Transverse colon (tissue), 4 donors: Measurements from ENCODE around the gene SSBP2.

Experiments used
- CTCF ChIP-seq, 5 experiments: fragments of 200-600 bp in 3 of 5; fragments of 450-650 bp in 2 of 5; sonication (generic) in 3 of 5; IDR thresholded peaks; 1 replicate in 2 of 5; 2 replicates in 3 of 5; pipeline ENCODE4 v1.5.1; 2016 to 2017; ENCODE audit warnings: antibody characterized with exemption in 5 of 5, inconsistent platforms in 3 of 5, mild to moderate bottlenecking in 2 of 5, moderate library complexity in 1 of 5
- EP300 ChIP-seq: sonication (generic); formaldehyde crosslinking; IDR thresholded peaks from one replicate; pipeline ENCODE4 v1.6.1; 2017; ENCODE audit warnings: antibody characterized with exemption, low read depth
- POLR2A ChIP-seq: fragments of 450-650 bp; IDR thresholded peaks from one replicate; pipeline ENCODE4 v1.6.1; 2016; ENCODE audit warnings: antibody characterized with exemption, mild to moderate bottlenecking, moderate library complexity
- POLR2AphosphoS5 ChIP-seq, 3 donors: sonication (generic); formaldehyde crosslinking; IDR thresholded peaks; one replicate each; pipeline ENCODE4 v1.6.1; 2016; ENCODE audit warnings: antibody characterized with exemption in 3 of 3

DNA sequence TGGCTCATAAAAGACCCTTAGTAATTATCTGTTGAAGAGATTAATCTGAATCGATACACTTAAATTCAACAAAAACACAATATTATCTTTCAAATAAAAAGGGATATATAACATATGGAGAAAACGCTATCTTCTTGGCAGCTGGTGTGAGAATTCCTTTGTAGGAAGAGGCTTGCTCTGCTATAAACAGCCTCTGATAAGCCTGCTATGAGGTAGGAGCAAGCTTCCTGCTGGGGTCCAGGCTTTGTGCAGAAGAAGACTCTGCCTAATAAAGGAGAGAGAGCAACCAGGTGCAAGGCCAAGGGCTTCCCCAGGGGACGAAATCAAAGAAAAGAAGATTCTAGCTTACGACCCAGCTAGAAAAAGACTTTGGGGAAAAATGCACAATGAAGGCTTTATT, 43.3 kb upstream of the SSBP2 start:
- TF ChIP-seq CTCF (IDR thresholded peaks at IDR 0.05) (no peak), EP300 (no peak), POLR2A (no peak), POLR2AphosphoS5 (IDR thresholded peaks at IDR 0.05) (no peak)
